Glomerular visceral epithelial cell (primary cell): ENCODE measurements around the gene CCDC127.

Source experiments
- DNase-seq: peaks from one replicate; pipeline ENCODE4 v3.0.0-alpha.2; 2016; ENCODE audit errors: extremely low spot score

Gene CCDC127

DNA sequence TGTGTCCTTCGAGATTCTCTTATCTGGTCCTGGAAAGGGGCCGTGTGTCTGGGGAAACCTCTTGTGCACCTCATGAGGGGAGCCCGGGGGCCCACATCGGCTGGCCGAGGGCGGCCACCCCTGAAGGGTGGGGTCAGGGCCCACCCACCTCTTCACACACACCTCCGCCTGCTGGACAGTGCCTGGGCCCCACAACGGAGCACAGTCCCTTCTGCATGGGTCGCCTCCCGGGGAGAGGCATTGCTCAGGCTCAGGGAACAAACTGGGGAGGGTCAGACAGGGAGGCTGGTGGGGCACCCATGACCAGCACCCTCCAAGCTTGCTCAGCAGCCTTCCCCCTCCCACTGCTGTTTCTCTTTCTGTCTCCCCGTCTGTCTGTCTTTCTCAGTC, 28.0 kb downstream of the CCDC127 start:
- DNase-seq: no peak

DNA sequence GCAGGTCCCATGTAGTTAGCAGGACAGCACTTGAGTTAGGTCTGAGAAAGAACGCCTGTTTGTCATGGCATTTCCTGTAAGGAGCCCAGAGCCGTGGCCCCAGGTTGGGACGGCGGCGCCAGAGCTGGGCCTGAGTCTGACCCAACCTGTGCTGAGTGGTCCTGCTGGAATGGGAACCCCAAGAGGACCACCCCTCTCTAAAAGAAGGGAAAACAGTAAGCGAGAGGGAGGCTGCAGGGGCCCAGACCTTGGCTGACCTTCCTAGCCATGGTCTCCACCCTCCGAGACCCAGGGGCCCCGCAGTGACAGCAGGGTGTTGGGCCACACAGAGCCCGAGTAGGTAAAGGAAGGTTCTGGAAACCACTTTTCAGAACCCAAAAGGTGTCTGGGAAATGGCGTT, 28.5 kb downstream of the CCDC127 start:
- no peak for DNase-seq

DNA sequence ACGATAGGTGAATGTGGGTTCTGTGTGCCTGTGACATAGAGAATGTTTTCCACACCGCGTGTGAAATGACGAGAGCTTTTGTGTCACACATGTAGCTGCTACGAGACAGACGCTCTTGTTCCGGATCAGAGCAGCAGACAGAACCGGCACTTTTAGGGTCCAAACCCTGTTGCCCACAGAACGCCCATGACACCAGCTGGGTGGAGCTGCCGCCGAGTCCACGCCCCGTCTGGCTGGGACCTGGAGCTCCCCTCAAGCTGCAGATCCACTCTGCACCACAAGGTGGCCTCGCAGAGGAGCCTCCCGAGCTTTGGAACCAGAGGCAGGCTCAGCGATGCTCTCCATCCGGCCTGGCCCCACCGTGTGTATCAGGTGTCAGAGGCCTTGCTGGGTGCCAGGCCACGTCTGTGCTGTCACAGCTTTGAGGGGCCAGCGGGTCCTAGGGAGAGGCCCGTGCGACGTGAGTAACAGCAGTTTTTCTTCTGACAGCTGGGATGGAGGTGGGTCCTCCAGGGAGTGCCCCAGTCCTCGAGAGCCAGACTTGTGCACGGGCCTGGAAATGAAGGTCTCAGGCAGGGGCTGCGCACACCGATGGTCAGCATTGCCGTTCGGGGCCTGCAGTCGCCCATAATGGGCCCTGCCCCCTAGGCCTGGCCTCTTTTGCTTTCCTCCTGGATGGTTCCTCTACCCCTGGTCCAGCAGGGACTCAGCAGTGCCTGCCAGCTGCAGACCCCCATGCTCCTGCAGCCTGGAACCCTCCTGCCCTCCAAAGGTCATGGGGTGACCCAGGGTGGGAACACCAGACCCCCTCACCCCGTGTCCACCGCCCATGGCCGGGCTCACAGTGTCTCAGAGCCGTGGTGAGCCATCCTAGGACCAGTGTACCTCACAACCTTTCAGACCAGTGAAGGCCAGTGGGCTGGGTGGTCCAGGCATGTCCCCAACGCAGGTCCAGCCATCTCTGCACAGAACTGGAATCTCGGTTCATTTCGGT, 29.2 kb downstream of the CCDC127 start:
- peak; percentile 91 for DNase-seq

DNA sequence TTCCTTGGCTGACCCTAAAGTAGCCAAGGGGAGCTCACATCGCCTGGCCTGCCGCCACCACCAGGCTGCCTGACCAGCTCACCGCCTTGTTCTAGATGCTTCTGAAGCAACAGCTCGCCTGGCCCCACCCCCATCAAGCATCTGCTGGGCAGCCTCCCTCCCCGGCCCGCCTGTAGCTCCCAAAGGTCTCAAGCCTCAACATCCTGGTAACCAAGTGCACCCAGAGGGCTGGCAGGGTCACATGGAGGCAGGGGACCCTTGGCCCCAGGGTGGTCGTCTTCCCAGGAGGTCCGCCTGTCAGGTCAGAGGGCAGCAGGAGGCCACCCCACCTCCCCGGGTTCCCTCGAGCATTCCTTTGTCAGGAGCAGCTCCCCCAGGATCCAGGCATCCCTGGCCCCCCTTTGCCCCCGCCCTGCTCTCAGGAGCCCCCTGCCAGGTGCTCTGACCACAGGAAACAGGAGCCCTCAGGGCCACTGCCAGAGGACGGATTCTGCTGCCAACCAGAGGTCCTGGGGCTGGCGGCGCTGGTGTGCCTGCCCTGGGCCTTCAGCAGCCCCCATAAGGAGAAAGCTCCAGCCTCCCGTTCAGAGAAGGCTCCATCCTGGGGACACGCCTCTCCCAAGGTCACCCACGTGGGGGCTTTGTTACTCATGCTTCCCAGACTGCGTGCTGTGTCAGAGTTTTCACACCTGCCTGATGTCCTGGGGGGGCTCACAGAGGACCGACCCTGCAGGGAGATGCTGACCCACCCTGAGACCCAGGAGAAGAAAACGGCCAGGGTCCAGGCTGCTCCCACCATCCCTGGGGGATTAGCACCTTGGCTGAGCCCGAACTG, 30.1 kb downstream of the CCDC127 start:
- DNase-seq: no peak

DNA sequence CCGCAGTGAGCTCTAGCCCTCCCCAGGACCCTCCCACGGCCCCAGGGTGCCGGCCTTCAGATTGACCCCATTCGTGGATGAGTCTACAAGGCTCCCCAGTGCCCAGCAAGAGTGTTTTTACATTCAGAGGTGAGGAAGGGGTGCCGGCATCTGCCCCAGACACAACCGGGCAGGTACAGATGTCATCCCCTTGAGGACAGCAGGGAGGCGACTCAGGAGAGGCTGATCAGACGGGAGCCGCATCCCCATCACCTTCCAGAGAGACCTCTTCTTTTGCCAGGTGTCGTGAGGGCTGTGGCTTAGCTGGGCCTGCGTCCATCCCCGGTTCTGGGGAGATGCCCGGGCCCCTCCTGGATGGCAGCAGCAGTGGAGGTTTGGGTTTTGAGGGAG, 30.9 kb downstream of the CCDC127 start:
- no peak for DNase-seq

DNA sequence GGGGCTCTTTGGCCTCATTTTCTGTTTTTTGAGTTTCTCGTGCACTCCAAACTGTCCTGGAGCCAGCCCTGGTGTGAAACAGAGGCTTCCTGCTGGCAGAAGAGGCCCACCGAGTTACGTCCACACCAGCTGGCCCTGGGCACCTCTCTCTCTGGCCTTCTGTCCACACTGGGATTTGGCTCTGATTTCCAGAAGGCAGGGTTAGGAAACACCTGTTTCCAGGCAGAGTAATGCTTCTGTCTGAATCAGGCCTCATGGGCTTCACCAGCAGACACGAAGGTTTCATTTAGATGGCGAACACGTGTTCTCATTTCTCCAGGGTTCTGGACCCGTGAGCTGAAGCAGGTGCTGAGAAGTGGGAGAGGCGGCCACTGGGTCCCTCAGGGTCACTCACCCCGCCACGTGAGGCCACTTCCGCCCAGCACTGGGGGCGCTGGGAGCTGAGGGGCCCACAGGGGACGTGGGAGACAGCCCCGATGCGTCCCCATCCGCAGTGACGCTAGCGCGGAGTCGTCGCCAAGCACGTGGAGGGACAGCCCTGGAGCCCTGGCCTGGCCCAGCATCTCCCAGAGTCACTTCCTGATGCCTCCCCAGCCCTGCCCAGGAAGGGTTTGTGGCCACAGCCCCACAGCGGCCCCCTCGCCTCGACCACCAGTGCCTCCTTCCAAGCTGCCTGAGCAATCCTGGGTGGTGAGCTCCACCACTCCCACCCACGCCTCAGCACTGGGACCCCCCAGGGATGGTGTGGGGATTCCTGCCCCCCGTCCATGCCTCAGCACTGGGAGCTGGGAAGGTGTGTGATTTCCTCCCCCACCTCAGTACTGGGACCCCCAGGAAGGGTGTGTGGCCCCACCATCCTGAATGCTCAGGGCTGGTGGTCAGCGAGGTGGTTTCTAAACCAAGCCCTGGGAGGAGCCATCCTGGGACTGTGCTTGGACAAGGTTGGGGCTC, 31.6 kb downstream of the CCDC127 start:
- DNase-seq: no peak

DNA sequence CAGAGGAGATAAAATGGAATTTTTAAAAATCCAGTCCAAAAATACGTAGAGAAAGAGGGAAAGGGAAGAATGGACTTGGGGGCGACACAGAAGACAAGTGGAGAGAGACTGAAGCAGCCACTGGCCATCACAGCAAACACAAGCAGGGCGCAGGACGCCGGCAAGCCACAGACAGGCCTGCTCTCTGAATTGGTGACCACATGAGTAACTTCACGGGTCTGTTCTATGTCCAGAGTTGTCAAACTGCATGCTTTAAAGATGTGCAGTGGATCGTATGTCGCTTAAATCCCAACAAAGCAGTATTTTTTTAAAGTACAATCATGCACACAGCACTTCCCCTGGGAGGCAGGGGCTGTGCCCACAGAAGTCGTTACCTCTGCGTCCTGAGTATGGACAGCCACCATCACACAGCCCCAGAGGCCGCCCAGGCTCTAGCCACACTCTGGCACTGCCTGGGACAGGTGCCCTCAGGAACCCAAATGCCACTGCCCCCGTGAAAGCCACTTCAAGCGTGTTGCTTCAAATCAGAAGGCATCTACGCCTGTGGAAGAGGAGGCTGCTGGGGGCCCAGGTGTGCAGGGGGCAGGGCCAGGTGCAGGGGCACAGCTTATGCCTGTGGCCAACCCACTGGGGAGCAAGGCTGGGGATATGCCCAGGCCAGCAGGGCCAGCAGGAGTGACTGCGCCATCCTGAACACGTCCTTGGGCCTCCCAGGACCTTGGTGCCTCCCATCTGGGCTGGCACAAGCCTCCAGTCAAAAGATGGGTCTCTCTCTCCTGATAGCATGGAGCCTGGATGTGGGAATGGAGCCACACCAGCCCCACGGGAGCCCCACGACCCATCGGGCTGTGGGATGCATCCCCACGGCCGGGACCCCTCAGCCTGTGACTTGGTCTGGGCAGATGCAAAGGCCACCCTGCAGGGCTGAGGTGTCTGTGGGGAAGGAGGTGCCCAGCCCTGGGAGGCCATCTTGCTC, 32.6 kb downstream of the CCDC127 start:
- no peak for DNase-seq

DNA sequence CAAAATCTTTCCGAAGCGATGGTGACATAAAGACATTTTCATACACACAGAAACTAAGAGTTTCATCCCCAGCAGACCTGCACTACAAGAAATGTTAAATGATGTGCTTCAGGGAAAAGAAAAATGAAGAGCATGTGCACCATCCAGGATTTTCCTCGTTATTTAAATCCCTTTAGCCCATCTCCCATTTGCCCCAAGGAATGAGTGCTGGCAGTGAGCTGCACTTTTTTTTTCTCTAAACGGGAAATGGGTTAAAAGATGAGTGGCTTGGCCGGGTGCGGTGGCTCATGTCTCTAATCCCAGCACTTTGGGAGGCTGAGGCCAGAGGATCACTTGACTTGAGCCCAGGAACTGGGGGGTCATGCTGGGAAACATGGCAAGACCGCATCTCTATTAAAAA, 33.5 kb downstream of the CCDC127 start:
- DNase-seq: no peak

DNA sequence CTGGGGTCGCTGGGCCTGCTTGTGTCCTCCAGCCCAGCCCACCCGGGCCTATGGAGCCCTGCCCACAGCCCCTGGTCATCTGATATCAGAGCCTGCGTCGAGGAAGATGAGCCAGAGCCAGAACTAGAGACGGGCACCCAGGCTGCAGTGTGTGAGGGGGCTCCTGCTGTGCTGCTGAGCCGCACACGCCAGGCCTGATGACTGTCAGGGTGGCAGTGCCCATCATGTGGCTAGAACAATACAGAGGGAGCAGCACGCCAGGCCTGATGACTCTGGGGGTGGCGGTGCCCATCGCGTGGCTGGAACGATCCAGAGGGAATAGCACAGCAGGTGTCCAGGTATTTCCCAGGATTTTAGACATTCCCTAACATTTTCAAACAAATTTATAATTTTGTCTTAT, 35.8 kb downstream of the CCDC127 start:
- DNase-seq: no peak

DNA sequence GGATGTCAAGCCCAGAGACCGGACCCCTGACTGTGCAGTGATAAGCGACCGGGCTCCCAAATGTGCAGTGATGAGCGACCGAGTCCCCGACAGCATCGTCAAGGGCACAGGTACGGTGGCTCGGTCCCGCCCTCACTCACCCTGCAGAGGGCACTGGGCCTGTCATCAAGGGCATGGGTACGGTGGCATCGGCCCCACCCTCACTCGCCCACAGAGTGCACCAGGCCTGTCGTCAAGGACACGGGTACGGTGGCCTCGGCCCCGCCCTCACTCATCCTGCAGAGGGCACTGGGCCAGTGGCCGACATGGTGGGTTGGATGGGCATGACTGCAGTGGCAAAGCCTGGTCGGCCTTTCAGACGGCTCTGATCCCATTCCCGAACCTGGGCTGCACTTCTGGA, 36.4 kb downstream of the CCDC127 start:
- DNase-seq: no peak

DNA sequence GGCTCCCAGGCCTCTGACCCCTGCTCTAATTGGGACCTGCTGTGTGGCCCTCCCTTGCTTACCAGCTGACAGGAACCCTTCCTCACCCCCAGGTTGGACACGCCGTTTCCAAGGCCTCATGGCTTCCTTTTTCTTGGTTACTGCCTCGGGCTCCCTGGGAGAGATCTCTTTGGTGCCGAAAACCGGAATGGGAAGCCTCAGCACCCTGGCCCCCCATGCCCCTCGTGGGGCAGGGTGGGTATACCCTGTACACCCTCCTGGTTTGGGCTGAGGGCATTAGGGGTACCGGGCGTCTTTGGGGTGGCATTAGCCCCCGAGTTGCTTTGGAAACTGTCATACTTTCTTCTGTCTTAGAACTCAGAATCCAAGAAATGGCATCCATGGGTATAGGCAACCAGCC, 36.8 kb downstream of the CCDC127 start:
- DNase-seq: no peak

DNA sequence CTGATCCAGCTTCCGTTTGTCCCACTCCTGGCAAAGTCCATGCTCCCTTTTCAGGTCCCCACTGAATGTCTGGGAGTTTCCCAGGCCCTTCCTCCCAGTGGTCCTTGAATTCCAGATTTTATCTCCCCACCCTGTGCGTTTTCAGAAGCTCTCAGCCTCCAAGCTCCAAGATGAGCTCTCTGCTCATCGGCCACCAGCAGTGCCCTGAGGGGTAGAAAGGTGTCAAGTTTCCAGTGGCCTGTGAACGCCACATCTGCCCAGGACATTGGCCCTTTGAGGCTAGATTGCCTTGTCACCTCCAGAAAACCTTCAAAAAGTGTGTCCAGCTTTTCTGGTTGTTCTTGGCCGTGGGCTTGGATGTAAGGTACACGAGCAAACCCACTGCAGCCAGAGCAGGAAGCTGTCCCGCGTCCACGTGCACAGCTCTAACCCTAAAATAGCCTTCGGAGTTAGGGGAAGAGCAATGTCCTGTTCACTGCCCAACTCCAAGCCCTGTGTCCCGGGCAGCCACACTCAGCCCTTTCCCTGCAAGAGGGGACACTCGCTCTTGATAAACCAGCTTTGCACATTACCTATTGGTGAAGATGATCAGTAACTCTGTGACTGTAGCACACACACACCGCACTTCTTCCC, 37.6 kb downstream of the CCDC127 start:
- no peak for DNase-seq

DNA sequence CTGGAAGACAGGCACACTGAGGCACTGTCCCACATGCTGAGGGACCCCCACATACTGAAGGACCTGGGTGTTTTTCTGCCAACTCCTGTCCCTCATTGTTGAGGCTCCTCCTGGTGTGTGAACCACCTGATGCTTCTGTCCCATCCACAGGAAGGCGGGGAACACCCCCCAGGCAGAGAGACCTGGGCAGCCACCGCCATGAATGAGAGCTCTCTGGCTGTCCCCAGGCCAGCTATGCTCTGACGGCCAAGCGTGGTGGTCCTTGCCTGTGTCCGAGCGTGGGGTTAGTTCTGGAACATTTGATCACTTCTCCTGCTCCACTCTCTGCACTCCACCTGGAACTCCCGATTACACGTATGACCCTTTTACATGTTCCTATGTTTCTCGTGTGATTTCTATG, 38.6 kb downstream of the CCDC127 start:
- no peak for DNase-seq

DNA sequence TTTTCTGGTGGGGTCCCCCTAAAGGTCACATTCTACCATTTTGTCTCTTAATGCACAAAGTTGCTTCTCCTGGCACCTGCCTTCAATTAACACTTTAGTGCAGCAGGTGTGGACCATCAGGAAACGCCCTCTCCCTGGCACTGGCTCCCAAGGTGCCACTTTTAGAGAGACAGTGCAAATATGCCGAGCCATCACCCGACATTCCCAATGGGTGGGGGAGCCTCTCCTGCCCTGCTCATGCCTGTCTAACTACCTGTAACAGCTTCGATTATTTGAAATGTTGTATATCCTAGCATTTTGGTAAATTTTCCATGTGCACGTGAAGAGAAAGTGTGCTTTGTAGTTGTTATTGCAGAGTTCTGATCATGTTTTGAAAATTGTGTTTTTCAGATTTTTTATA, 39.8 kb downstream of the CCDC127 start:
- DNase-seq: no peak

DNA sequence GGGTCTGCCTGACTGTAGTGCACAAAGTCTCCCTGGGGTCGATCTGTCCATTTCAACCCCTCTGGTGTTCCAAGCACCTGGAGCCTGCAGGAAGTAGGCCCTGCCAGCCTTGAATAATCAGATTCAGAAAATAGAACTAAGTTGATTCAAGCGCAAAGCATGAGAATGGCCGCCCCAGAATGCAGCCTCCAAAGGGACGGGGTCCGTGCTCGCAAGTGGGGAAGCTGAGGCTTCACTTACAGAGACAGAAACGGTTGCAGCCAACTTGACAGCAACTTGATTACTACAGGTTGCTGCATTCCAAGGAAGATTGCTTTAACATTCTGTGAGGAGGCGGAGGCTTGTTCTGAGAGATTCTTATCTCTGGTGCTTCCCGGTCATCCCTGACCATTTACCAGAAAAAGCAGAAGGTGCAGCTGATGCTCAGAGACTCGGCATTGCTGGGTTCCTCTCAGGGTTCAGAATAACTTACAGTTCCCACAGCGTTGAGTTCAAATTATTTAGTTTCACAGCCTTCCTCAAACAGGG, 41.6 kb downstream of the CCDC127 start:
- no peak for DNase-seq

DNA sequence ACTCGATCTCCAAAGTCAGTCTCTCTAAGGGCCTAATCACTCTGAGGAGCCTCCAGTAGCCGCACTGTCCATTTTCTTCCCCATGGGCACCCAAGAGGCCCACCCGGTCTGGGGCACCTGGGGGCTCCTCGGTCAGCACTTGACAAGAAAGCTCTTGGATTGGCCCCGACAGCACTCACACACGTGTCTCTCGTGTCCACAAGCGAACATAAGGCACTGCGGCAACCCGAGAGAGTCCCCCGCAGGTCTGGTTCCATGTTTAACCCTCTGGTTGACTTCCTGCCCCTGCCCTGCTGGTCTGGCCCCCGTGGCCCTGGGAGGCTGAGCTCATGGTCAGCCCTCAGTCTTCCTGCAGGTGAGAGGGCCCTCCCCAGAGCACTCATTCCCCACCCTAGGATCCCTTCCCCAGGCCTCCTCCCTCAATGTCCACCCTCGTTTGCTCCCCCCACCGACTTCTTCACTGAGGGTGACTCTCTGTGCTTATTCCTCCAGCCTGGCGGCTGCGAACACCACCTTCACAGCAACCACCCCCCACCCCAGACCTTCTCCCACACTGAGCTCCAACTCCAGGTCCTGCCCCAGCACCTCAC, 43.0 kb downstream of the CCDC127 start:
- no peak for DNase-seq

DNA sequence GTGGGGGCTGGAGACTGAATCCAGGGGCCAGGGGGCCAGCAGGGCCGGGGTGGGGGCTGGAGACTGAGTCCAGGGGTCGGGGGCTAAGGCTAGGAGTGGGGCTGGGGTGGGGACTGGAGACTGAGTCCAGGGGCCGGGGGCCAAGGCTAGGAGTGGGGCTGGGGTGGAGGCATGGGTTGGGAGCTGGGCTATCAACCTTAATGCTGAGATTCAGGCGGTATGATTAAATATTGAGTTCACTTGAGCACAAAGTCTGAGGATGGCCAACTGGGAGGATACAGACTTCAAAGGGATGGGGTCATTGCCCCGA, 43.7 kb downstream of the CCDC127 start:
- no peak for DNase-seq

DNA sequence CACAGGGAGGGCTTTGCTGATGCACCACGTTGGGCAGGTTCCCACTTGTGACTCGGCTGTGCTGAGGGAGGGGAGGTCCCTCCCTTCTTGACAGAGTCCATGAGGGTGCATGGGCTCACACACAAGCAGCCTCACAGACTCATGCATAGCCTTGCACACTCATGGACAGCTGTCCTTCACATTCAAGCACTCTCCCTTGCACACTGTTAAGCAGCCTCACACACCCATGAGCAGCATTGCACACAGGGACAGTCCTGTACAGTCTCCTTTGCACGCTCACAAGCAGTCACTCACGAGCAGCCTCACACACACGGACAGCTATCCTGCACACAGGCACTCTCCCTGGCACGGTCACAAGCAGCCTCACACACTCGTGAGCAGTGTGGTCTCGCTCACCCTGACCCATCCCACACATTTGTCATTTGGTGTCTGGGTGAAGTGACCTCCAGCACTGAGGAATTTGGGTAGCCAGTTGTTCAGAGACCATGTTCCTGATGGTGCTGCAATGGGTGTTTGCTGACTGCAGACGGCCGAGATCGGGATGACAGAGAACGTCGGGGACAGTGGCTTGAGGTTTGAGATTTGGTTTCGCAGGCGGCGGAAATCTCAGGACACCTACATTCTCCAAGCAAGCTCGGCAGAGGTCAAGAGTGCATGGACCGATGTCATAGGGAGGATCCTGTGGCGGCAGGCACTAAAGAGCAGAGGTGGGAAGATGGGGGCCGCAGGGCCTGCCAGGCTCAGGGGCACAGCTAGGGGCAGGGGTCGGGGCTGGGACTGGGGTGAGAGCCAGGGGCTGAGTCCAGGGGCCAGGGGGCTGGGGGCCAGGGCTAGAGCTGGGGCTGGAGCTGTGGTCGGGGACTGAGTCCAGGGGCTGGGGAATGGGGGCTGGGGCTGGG, 44.3 kb downstream of the CCDC127 start:
- no peak for DNase-seq

DNA sequence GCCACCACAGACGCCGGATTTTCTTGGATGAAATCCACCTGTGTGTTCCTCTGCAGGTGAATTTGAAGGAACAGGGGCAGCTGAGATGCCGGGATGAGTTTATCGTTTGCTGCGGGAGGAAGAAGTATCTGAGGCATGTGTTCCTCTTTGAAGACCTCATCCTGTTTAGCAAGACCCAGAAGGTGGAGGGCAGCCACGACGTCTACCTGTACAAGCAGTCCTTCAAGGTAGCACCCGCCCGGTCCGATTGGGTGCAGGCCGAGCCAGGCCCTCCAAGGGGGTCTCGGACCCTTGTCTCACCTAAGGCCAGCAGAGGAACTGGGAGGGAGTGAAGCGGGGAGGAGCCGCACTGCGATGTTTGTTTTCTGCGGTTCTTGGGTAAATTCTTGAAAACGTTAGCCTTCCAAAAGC, 45.1 kb downstream of the CCDC127 start:
- DNase-seq: no peak
